H1 (cell line): ENCODE results near the gene MAP2K7. TPM values are rescaled to one million over a fixed set of nuclear protein-coding genes. Genes with fewer than 3 reads are reported as not detected.

ENCODE experiments used
- BRCA1 ChIP-seq: IDR thresholded peaks from 2 replicates; pipeline ENCODE4 v1.6.1; 2012; ENCODE audit warnings: low read depth, low read length, improper control_type of control experiment
- EGR1 ChIP-seq: IDR thresholded peaks from 2 replicates; pipeline ENCODE4 v1.6.1; 2011; ENCODE audit warnings: low read depth, low read length, borderline replicate concordance
- EZH2 ChIP-seq: fragments of 200-600 bp; sonication (generic); IDR thresholded peaks from 2 replicates; pipeline ENCODE4 v1.7.1; 2012; ENCODE audit warnings: low read depth, mild to moderate bottlenecking, moderate library complexity, low read length, inconsistent platforms; ENCODE audit not compliant: severe bottlenecking
- GTF2F1 ChIP-seq: IDR thresholded peaks from 2 replicates; pipeline ENCODE4 v1.6.1; 2012; ENCODE audit warnings: low read depth, low read length, improper control_type of control experiment, borderline replicate concordance
- HDAC2 ChIP-seq, 2 experiments: fragments of 300-600 bp in 1 of 2; sonication (generic) in 1 of 2; IDR thresholded peaks; 2 replicates each; pipeline ENCODE4 v1.6.1; 2011 to 2012; ENCODE audit warnings: low read depth in 2 of 2, low read length in 2 of 2, mild to moderate bottlenecking in 2 of 2, moderate library complexity in 2 of 2, borderline replicate concordance in 1 of 2, inconsistent platforms in 1 of 2
- NRF1 ChIP-seq: IDR thresholded peaks from 2 replicates; pipeline ENCODE4 v1.6.1; 2011; ENCODE audit warnings: mild to moderate bottlenecking, low read depth, low read length, improper control_type of control experiment
- TCF12 ChIP-seq: IDR thresholded peaks from 2 replicates; pipeline ENCODE4 v1.6.1; 2011; ENCODE audit warnings: low read depth, mild to moderate bottlenecking, low read length
- polyA plus RNA-seq, 7 experiments: library from polyadenylated mRNA; depleted of rRNA in 3 of 7; stranded (reverse) in 5 of 7; unstranded in 2 of 7; fragments of >200 nt in 5 of 7; fragments of 200-250 nt in 2 of 7; gene quantifications; 1 replicate in 5 of 7; 2 replicates in 1 of 7; 4 replicates in 1 of 7; pipeline versions ENCODE4 v1.2.1 to v1.2.3, GENCODE V29; 2011 to 2013; ENCODE audit warnings: missing spikeins in 2 of 7, mixed read lengths in 2 of 7
- total RNA-seq: library from RNA; stranded (reverse); fragmentation: NEBNext Ultra II Directional; extraction: Animal tissue kit (Norgen Biotek cat#: 25700); gene quantifications from 2 replicates; pipeline ENCODE4 v1.2.1, GENCODE V29; 2021

The MAP2K7 gene
- total and polyA plus RNA-seq, 2 of the 8 experiments (the other 6 are each of a cell fraction or from before 2014, with no cell fraction given), result 8.9 to 38.3 TPM

DNA sequence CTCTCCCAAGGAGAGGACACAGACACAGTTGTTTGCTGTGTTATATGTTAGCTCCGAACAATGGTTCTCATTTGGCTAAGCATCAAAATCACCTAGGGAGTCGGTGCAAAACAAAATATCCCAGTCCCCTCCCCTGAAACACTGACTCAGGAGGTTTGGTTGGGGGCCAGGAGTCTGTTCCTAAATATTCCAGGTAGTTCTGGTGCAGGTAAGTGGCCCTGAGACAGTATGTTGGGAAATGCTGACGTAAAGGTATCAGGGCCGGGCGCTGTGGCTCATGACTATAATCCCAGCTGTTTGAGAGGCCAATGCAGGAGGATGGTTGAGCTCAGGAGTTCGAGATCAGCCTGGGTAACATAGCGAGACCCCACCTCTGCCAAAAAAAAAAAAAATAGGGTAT is 2.3 kb upstream of the MAP2K7 start (continued):
- TF ChIP-seq TCF12 (no peak), HDAC2 (IDR thresholded peaks at IDR 0.05; ENCODE audit: borderline replicate concordance in 1 of 2, low read depth in 2 of 2, low read length in 2 of 2) (no peak), BRCA1 (no peak), EGR1 (no peak), NRF1 (no peak), EZH2 (no peak), GTF2F1 (no peak)
